GM23248 (cell line): Measurements from ENCODE around the gene SLC5A5. TPM values are rescaled to one million over a fixed set of nuclear protein-coding genes. Genes with fewer than 3 reads are reported as not detected.

ENCODE experiments used
- DNase-seq: peaks from one replicate; pipeline ENCODE4 v3.0.0-alpha.2; 2015
- H2AFZ ChIP-seq: fragments of 200-600 bp; sonication (generic); 2 replicates; pipeline ENCODE4 v1.6.1; 2016; ENCODE audit warnings: antibody characterized with exemption
- H3F3A ChIP-seq: fragments of 200-600 bp; sonication (generic); 2 replicates; pipeline ENCODE4 v1.6.1; 2016; ENCODE audit warnings: mild to moderate bottlenecking, antibody characterized with exemption, mixed run types; ENCODE audit not compliant: insufficient read depth
- H3K27ac ChIP-seq: fragments of 200-600 bp; sonication (generic); 2 replicates; pipeline ENCODE4 v1.5.1; 2016; ENCODE audit warnings: mild to moderate bottlenecking
- H3K27me3 ChIP-seq: fragments of 200-600 bp; sonication (generic); replicated peaks from 2 replicates; pipeline ENCODE4 v1.6.1; 2016; ENCODE audit warnings: mild to moderate bottlenecking; ENCODE audit not compliant: insufficient read depth
- H3K36me3 ChIP-seq: fragments of 200-600 bp; sonication (generic); 2 replicates; pipeline ENCODE4 v1.6.1; 2016; ENCODE audit warnings: low read depth, mild to moderate bottlenecking
- H3K4me1 ChIP-seq: fragments of 200-600 bp; sonication (generic); 2 replicates; pipeline ENCODE4 v1.6.1; 2016; ENCODE audit warnings: mild to moderate bottlenecking; ENCODE audit not compliant: insufficient read depth
- H3K4me2 ChIP-seq: fragments of 200-600 bp; sonication (generic); one replicate; pipeline ENCODE4 v1.6.1; 2016; ENCODE audit warnings: mild to moderate bottlenecking; ENCODE audit not compliant: unreplicated experiment
- H3K4me3 ChIP-seq: fragments of 200-600 bp; sonication (generic); 2 replicates; pipeline ENCODE4 v1.5.1; 2016; ENCODE audit warnings: mild to moderate bottlenecking
- H3K79me2 ChIP-seq: fragments of 200-600 bp; sonication (generic); 2 replicates; pipeline ENCODE4 v1.6.1; 2016; ENCODE audit warnings: mild to moderate bottlenecking; ENCODE audit not compliant: insufficient read depth
- H3K9ac ChIP-seq: fragments of 200-600 bp; sonication (generic); 2 replicates; pipeline ENCODE4 v1.6.1; 2016; ENCODE audit warnings: mild to moderate bottlenecking
- H3K9me2 ChIP-seq: fragments of 200-600 bp; sonication (generic); 2 replicates; pipeline ENCODE4 v1.6.1; 2016; ENCODE audit warnings: mixed run types, mild to moderate bottlenecking, moderate library complexity; ENCODE audit not compliant: insufficient read depth
- H3K9me3 ChIP-seq: fragments of 200-600 bp; sonication (generic); one replicate; pipeline ENCODE4 v1.6.1; 2017; ENCODE audit warnings: low read depth
- H4K20me1 ChIP-seq: fragments of 200-600 bp; sonication (generic); 2 replicates; pipeline ENCODE4 v1.6.0; 2016; ENCODE audit not compliant: insufficient read depth
- EZH2 ChIP-seq: fragments of 200-600 bp; sonication (generic); IDR thresholded peaks from 2 replicates; pipeline ENCODE4 v1.6.1; 2018; ENCODE audit warnings: antibody characterized with exemption, mild to moderate bottlenecking; ENCODE audit not compliant: insufficient read depth, poor library complexity, severe bottlenecking
- EZH2phosphoT487 ChIP-seq: fragments of 200-600 bp; sonication (generic); IDR thresholded peaks from 2 replicates; pipeline ENCODE4 v1.6.1; 2018; ENCODE audit warnings: antibody characterized with exemption, moderate library complexity, mild to moderate bottlenecking, low read depth; ENCODE audit not compliant: insufficient read depth
- WGBS, 2 experiments: methylation state at CpG; one replicate each; pipeline ENCODE4 v1.1.6; 2015 to 2017; ENCODE audit warnings: low lambda C conversion rate in 2 of 2, low coverage in 1 of 2; ENCODE audit errors: missing lambda C conversion rate in 2 of 2; 5-methylcytosine and 5-hydroxymethylcytosine counted together
- in situ Hi-C: fragments of 300-500 bp; cut with MboI; formaldehyde crosslinking; loops from 2 replicates; pipeline ENCODE4 v1.15.0; 2020
- polyA plus RNA-seq: library from polyadenylated mRNA; unstranded; fragments of >200 nt; fragmentation: Nextera tagmentation; extraction: Ambion mirVana; gene quantifications from 2 replicates; pipeline ENCODE4 v1.2.1, GENCODE V29; 2016
- total RNA-seq: library from RNA; depleted of rRNA; stranded (reverse); fragments of >200 nt; shearing (Covaris generic); gene quantifications from 2 replicates; pipeline ENCODE4 v1.2.3, GENCODE V29; 2014

Gene SLC5A5
- total and polyA plus RNA-seq, 2 experiments from 2014 or later = not detected

DNA sequence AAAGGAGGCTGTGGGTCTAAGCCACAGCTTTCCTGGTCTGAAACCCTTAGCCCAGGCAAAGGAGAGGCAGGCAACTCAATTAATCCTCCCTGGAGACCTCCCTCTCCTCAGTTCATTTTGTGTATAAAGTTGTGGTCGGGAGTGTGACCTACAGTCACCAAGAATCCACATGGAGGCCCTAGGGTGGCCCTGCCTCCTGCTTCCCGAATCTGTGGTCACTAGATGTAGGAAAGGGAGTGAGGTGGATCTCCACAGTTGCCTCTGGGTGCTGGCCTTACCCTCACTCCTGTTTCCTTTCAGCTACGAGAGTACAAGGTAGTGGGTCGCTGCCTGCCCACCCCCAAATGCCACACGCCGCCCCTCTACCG lies 10.8 kb upstream of the SLC5A5 start:
- Histone ChIP-seq H3F3A (peaks cover 40% of the 10 kb centered on the region), H3K9me2 (no peaks in the 10 kb centered on the region), H3K27ac (peak overlapping the region; percentile 67), H3K36me3 (peaks cover 41% of the 10 kb centered on the region; the same call in 1 of the 2 replicates), H3K79me2 (peaks cover 37% of the 10 kb centered on the region), H4K20me1 (peaks cover 11% of the 10 kb centered on the region; the same call in 1 of the 2 replicates), H3K4me1 (peaks cover 14% of the 10 kb centered on the region; the same call in 1 of the 2 replicates), H3K4me3 (peak overlapping the region; percentile 98), H3K27me3 (no peaks in the 10 kb centered on the region), H3K4me2 (peak overlapping the region; percentile 92), H3K9ac (peak overlapping the region; percentile 99), H2AFZ (no peak overlapping the region), H3K9me3 (no peaks in the 10 kb centered on the region)
- peak; percentile 43 for DNase-seq
- in situ Hi-C loops = no loop called here
- TF ChIP-seq EZH2phosphoT487 = no peak
- no peak for TF ChIP-seq EZH2
- WGBS, 2 experiments = 45 to 49% methylated on average over 7 of the region's 7 CpGs

DNA sequence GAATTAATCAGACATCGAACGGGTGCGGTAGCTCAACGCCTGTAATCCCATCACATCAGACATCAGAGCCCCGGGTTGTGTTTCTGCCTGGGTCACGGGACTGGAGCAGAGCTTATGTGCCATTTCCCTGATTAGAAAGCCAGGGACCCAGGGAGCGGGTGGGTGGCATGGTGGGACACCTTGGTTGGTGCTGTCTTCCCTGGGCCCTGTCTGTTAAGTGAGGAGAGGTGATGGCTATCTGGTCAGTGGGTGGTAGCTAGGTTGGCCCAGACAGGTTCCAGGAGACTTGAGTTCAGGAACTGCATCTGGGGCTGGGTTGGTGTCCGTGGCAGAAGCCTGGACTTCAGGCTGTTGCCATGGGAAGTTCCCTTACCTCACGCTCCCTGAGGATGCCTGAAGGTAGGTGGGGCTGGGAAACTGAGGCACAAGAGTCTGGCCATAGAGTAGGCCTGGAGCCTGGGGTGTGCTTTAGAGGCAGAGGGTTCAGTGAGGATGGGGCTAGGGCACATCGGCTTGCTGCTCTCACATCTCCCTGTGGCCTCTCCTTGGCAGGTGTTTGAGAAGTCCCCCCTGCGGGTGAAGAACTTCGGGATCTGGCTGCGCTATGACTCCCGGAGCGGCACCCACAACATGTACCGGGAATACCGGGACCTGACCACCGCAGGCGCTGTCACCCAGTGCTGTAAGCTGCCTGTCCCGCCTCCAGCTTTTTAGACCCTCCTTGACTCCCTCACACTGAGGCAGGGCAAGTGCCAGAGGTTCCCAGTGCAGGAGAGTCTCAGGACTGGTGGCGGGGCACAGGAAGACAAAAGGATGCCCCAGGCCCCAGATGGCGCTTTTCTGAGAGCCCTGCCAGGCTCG lies 10.0 kb upstream of the SLC5A5 start:
- H2AFZ ChIP-seq = no peak overlapping the region
- TF ChIP-seq EZH2phosphoT487 (no peak), EZH2 (no peak)
- peak overlapping the region; percentile 98 for H3K4me3 ChIP-seq
- peaks cover 11% of the 10 kb centered on the region; the same call in 1 of the 2 replicates for H4K20me1 ChIP-seq
- H3K9me2 ChIP-seq = no peaks in the 10 kb centered on the region
- no peak for DNase-seq
- peaks cover 41% of the 10 kb centered on the region; the same call in 1 of the 2 replicates for H3K36me3 ChIP-seq
- 67% methylated on average over 21 to 23 of the region's 23 CpGs for WGBS, 2 experiments
- in situ Hi-C loops = no loop called here
- H3K4me1 ChIP-seq = peaks cover 14% of the 10 kb centered on the region; the same call in 1 of the 2 replicates
- peaks cover 41% of the 10 kb centered on the region for H3F3A ChIP-seq
- H3K27me3 ChIP-seq = no peaks in the 10 kb centered on the region
- no peaks in the 10 kb centered on the region for H3K9me3 ChIP-seq
- peaks cover 37% of the 10 kb centered on the region for H3K79me2 ChIP-seq
- peak overlapping the region; percentile 92 for H3K4me2 ChIP-seq
- peak overlapping the region; percentile 99 for H3K9ac ChIP-seq
- H3K27ac ChIP-seq = no peak overlapping the region

DNA sequence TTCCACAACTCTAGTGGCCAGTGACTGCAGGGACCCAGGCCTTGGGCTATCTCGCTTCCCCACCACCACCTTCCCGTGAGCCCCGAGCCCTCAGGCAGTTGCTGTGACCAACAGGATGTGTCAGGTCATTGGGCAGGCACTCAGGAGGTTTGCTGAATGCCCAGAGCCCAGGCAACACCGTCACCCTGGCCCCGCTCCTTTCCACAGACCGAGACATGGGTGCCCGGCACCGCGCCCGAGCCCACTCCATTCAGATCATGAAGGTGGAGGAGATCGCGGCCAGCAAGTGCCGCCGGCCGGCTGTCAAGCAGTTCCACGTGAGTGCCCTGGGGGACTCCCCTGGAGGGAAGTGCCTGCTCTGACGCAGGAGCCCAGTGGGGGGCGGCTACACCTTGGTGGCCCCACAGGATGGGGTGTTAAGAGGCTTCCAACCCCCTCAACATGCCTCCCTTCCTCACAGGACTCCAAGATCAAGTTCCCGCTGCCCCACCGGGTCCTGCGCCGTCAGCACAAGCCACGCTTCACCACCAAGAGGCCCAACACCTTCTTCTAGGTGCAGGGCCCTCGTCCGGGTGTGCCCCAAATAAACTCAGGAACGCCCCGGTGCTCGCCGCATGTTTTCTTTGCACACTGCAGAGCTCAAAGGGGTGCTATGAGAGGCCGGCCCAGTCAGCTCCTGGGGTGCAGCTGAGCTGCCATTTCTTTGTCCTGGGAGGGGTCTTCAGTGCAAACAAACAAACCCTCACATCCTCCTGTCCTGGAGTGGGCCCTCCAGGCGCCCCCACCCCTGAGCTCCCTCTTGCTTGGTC lies 8.8 kb upstream of the SLC5A5 start:
- Histone ChIP-seq H3K27ac (0 out of 2 replicates have a peak overlapping the region, but pooled peaks have one; percentile 15), H3K36me3 (peaks cover 41% of the 10 kb centered on the region; the same call in 1 of the 2 replicates), H2AFZ (no peak overlapping the region), H3K4me1 (peaks cover 14% of the 10 kb centered on the region; the same call in 1 of the 2 replicates), H3K9me3 (no peaks in the 10 kb centered on the region), H3K9ac (0 out of 2 replicates have a peak overlapping the region, but pooled peaks have one; percentile 99), H3F3A (peaks cover 41% of the 10 kb centered on the region), H4K20me1 (peaks cover 11% of the 10 kb centered on the region; the same call in 1 of the 2 replicates), H3K9me2 (no peaks in the 10 kb centered on the region), H3K27me3 (no peaks in the 10 kb centered on the region), H3K4me3 (no peak overlapping the region), H3K4me2 (no peak overlapping the region), H3K79me2 (peaks cover 37% of the 10 kb centered on the region)
- TF ChIP-seq EZH2phosphoT487 (no peak), EZH2 (no peak)
- in situ Hi-C loops = no loop called here
- WGBS, 2 experiments = 84 to 85% methylated on average over 19 to 31 of the region's 31 CpGs
- DNase-seq = no peak
